H9 (cell line): Measurements from ENCODE around the gene DUSP14. TPM values are rescaled to one million over a fixed set of nuclear protein-coding genes. Genes with fewer than 3 reads are reported as not detected.

Experiments
- DNase-seq: peaks from one replicate; pipeline ENCODE4 v3.0.0-alpha.2; 2017
- H2AFZ ChIP-seq: one replicate; pipeline ENCODE4 v1.6.1; 2013; ENCODE audit warnings: mild to moderate bottlenecking, low read length, control low read depth, moderate library complexity
- H2AK5ac ChIP-seq: 2 replicates; pipeline ENCODE4 v1.6.1; 2013; ENCODE audit warnings: low read length, control low read depth, mixed read lengths; ENCODE audit not compliant: insufficient read length
- H2BK120ac ChIP-seq: one replicate; pipeline ENCODE4 v1.6.1; 2013; ENCODE audit warnings: low read depth, mild to moderate bottlenecking, low read length, control low read depth, inconsistent platforms; ENCODE audit not compliant: poor library complexity, severe bottlenecking
- H2BK12ac ChIP-seq: 2 replicates; pipeline ENCODE4 v1.6.1; 2013; ENCODE audit warnings: low read length, control low read depth, mixed read lengths, low read depth; ENCODE audit not compliant: insufficient read length
- H2BK15ac ChIP-seq: 2 replicates; pipeline ENCODE4 v1.6.1; 2013; ENCODE audit warnings: low read depth, low read length, control low read depth
- H2BK20ac ChIP-seq: one replicate; pipeline ENCODE4 v1.6.1; 2013; ENCODE audit warnings: low read depth, mild to moderate bottlenecking, low read length, control low read depth, inconsistent platforms; ENCODE audit not compliant: poor library complexity, severe bottlenecking
- H2BK5ac ChIP-seq: 2 replicates; pipeline ENCODE4 v1.6.1; 2013; ENCODE audit warnings: low read length, control low read depth, mixed read lengths; ENCODE audit not compliant: insufficient read length
- H3K14ac ChIP-seq: 2 replicates; pipeline ENCODE4 v1.6.1; 2013; ENCODE audit warnings: low read length, control low read depth; ENCODE audit not compliant: insufficient read depth
- H3K18ac ChIP-seq: 2 replicates; pipeline ENCODE4 v1.6.1; 2013; ENCODE audit warnings: low read depth, mild to moderate bottlenecking, mixed read lengths, low read length, control low read depth; ENCODE audit not compliant: insufficient read length
- H3K23ac ChIP-seq: 2 replicates; pipeline ENCODE4 v1.6.1; 2013; ENCODE audit warnings: low read length, control low read depth, mixed read lengths, low read depth; ENCODE audit not compliant: insufficient read length
- H3K23me2 ChIP-seq: 2 replicates; pipeline ENCODE4 v1.6.1; 2013; ENCODE audit warnings: low read depth, mild to moderate bottlenecking, mixed read lengths, low read length, control low read depth; ENCODE audit not compliant: insufficient read length, poor library complexity, severe bottlenecking
- H3K27ac ChIP-seq: 2 replicates; pipeline ENCODE4 v1.5.1; 2013; ENCODE audit warnings: low read length, control low read depth, mixed read lengths, low read depth; ENCODE audit not compliant: insufficient read length
- H3K27me3 ChIP-seq: 2 replicates; pipeline ENCODE4 v1.6.1; 2013; ENCODE audit warnings: low read length, control low read depth, inconsistent platforms; ENCODE audit not compliant: insufficient read depth
- H3K4ac ChIP-seq: 2 replicates; pipeline ENCODE4 v1.6.1; 2013; ENCODE audit warnings: low read depth, mild to moderate bottlenecking, control low read depth, inconsistent platforms, low read length, moderate library complexity
- H3K4me1 ChIP-seq: 2 replicates; pipeline ENCODE4 v1.6.1; 2013; ENCODE audit warnings: low read length, control low read depth, inconsistent platforms; ENCODE audit not compliant: insufficient read depth
- H3K4me2 ChIP-seq: 2 replicates; pipeline ENCODE4 v1.6.1; 2013; ENCODE audit warnings: low read length, control low read depth, mixed read lengths; ENCODE audit not compliant: insufficient read length, insufficient read depth
- H3K56ac ChIP-seq: 2 replicates; pipeline ENCODE4 v1.6.1; 2013; ENCODE audit warnings: low read depth, mild to moderate bottlenecking, mixed read lengths, low read length, control low read depth; ENCODE audit not compliant: insufficient read length
- H3K79me1 ChIP-seq: 2 replicates; pipeline ENCODE4 v1.6.1; 2013; ENCODE audit warnings: low read depth, mild to moderate bottlenecking, moderate library complexity, low read length, control low read depth, inconsistent platforms; ENCODE audit not compliant: insufficient read depth, poor library complexity, severe bottlenecking
- H3K79me2 ChIP-seq: 2 replicates; pipeline ENCODE4 v1.6.1; 2013; ENCODE audit warnings: low read length, control low read depth, inconsistent platforms; ENCODE audit not compliant: insufficient read depth
- H3K9ac ChIP-seq: 2 replicates; pipeline ENCODE4 v1.6.1; 2013; ENCODE audit warnings: low read length, control low read depth, mixed read lengths; ENCODE audit not compliant: insufficient read length; ENCODE audit errors: extremely low read depth
- H3K9me3 ChIP-seq: one replicate; pipeline ENCODE4 v1.6.1; 2013; ENCODE audit warnings: low read depth, low read length, inconsistent platforms; ENCODE audit not compliant: control insufficient read depth
- H3T11ph ChIP-seq: one replicate; pipeline ENCODE4 v1.6.1; 2013; ENCODE audit warnings: mild to moderate bottlenecking, low read length, control low read depth, inconsistent platforms
- H4K20me1 ChIP-seq: one replicate; pipeline ENCODE4 v1.6.1; 2013; ENCODE audit not compliant: control insufficient read depth, insufficient read length, insufficient read depth
- H4K5ac ChIP-seq: 2 replicates; pipeline ENCODE4 v1.6.1; 2013; ENCODE audit warnings: low read depth, mild to moderate bottlenecking, mixed read lengths, low read length, control low read depth; ENCODE audit not compliant: insufficient read length
- H4K8ac ChIP-seq: replicated peaks from 2 replicates; pipeline ENCODE4 v1.6.1; 2013; ENCODE audit warnings: low read length, control low read depth, mixed read lengths, low read depth; ENCODE audit not compliant: insufficient read length
- H4K91ac ChIP-seq: 2 replicates; pipeline ENCODE4 v1.6.1; 2013; ENCODE audit warnings: low read depth, mild to moderate bottlenecking, moderate library complexity, mixed read lengths, low read length, control low read depth; ENCODE audit not compliant: insufficient read length
- H3K27ac Mint-ChIP-seq, 3 experiments: 2 replicates in 2 of 3; 3 replicates in 1 of 3; pipeline ENCODE4 v1.8.0; 2020 to 2021; ENCODE audit warnings: mixed read lengths in 3 of 3, mild to moderate bottlenecking in 1 of 3, moderate library complexity in 1 of 3
- H3K27me3 Mint-ChIP-seq: 2 replicates; pipeline ENCODE4 v1.8.0; 2021; ENCODE audit warnings: low read depth, mild to moderate bottlenecking, moderate library complexity, mixed read lengths
- H3K36me3 Mint-ChIP-seq, 3 experiments: 2 replicates in 2 of 3; 3 replicates in 1 of 3; pipeline ENCODE4 v1.8.0; 2020 to 2021; ENCODE audit warnings: low read depth in 3 of 3, mixed read lengths in 3 of 3; ENCODE audit not compliant: insufficient read depth in 1 of 3
- H3K4me1 Mint-ChIP-seq, 2 experiments: 2 replicates each; pipeline ENCODE4 v1.8.0; 2020; ENCODE audit warnings: mixed read lengths in 2 of 2
- H3K4me3 Mint-ChIP-seq, 2 experiments: 2 replicates in 1 of 2; 3 replicates in 1 of 2; pipeline ENCODE4 v1.8.0; 2020 to 2021; ENCODE audit warnings: mild to moderate bottlenecking in 2 of 2, mixed read lengths in 2 of 2, moderate library complexity in 1 of 2
- H3K9me3 Mint-ChIP-seq, 2 experiments: 2 replicates in 1 of 2; 3 replicates in 1 of 2; pipeline ENCODE4 v1.8.0; 2020; ENCODE audit warnings: mild to moderate bottlenecking in 2 of 2, mixed read lengths in 2 of 2, moderate library complexity in 1 of 2
- WGBS: extraction: QIAGEN DNeasy Blood & Tissue Kit; methylation state at CpG from one replicate; pipeline ENCODE4 v1.1.7; 2013; ENCODE audit warnings: missing lambda C conversion rate, low lambda C conversion rate, mixed read lengths; ENCODE audit not compliant: insufficient read length; ENCODE audit errors: extremely low coverage; 5-methylcytosine and 5-hydroxymethylcytosine counted together
- total RNA-seq: library from RNA; stranded (reverse); gene quantifications from 2 replicates; pipeline ENCODE4 v1.2.1, GENCODE V29; 2021
- TF ChIP-seq, protein P1 (sequence below): fragments of 200-600 bp; sonication (generic); conservative IDR thresholded peaks from 3 replicates; pipeline ENCODE4 v1.8.0; 2021; ENCODE audit warnings: antibody characterized with exemption, mild to moderate bottlenecking

DUSP14 gene
- total RNA-seq, 1 experiment from 2014 or later = 21.3 TPM

DNA sequence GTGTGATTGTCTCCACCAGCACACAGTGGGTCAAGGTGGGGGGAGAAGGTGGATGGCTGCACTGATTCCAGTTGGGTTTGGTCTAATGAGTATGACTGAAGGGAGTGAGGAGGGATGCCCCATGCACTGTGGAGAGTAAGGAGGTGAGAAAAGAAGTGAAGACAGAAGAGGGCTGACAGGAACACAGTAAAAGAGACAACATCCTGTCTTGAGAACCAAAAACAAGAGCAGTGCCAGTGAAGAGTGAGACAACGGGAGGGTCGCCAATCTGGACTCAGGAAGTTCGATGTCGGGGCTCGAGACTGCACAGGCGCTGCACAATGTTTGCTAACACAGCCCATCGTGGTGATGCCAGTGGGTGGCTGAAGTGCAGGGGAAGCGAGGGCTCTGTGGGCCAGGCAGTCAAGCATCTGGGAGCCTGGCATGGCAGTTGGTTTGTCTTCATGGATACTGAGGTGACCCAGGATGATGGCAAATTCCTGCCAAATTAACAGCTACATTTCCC is 34.1 kb downstream of the DUSP14 start:
- Histone ChIP-seq H2BK20ac (no peak overlapping the region), H2BK15ac (no peak overlapping the region), H2BK12ac (no peak overlapping the region), H3K9me3 (no peaks in the 10 kb centered on the region), H3K4me2 (no peak overlapping the region), H3K79me2 (no peaks in the 10 kb centered on the region), H3K56ac (no peak overlapping the region), H3K23ac (no peak overlapping the region), H3K4me1 (no peaks in the 10 kb centered on the region), H3K14ac (no peak overlapping the region; the same call in 1 of the 2 replicates), H2AK5ac (no peak overlapping the region), H3K79me1 (no peaks in the 10 kb centered on the region), H4K91ac (no peak overlapping the region), H3K18ac (no peak overlapping the region), H4K5ac (no peak overlapping the region), H3K27me3 (no peaks in the 10 kb centered on the region), H4K8ac (no peak overlapping the region), H4K20me1 (no peaks in the 10 kb centered on the region), H3K9ac (no peak overlapping the region), H2BK5ac (no peak overlapping the region), H3T11ph (no peak overlapping the region), H2BK120ac (no peak overlapping the region), H3K27ac (no peak overlapping the region), H3K23me2 (no peaks in the 10 kb centered on the region), H2AFZ (no peak overlapping the region), H3K4ac (no peak overlapping the region)
- H3K9me3 Mint-ChIP-seq = no peaks in the 10 kb centered on the region
- peaks cover 2 to 26% (median 20%) of the 10 kb centered on the region in 3 experiments; a peak in 6 of 7 replicates for H3K36me3 Mint-ChIP-seq
- H3K4me1 Mint-ChIP-seq = no peaks in the 10 kb centered on the region
- H3K27me3 Mint-ChIP-seq = no peaks in the 10 kb centered on the region
- no CpG with 5 or more reads among the region's 8 CpGs for WGBS
- no peak overlapping the region for H3K4me3 Mint-ChIP-seq
- TF ChIP-seq, protein P1, sequence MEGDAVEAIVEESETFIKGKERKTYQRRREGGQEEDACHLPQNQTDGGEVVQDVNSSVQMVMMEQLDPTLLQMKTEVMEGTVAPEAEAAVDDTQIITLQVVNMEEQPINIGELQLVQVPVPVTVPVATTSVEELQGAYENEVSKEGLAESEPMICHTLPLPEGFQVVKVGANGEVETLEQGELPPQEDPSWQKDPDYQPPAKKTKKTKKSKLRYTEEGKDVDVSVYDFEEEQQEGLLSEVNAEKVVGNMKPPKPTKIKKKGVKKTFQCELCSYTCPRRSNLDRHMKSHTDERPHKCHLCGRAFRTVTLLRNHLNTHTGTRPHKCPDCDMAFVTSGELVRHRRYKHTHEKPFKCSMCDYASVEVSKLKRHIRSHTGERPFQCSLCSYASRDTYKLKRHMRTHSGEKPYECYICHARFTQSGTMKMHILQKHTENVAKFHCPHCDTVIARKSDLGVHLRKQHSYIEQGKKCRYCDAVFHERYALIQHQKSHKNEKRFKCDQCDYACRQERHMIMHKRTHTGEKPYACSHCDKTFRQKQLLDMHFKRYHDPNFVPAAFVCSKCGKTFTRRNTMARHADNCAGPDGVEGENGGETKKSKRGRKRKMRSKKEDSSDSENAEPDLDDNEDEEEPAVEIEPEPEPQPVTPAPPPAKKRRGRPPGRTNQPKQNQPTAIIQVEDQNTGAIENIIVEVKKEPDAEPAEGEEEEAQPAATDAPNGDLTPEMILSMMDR = no peak
- no peak for DNase-seq
- H3K27ac Mint-ChIP-seq = peak overlapping the region in 1 of 3 experiments; percentile 19; a peak in 2 of 7 replicates
